Measurements from ENCODE around the gene SETD1A.

SETD1A gene

DNA sequence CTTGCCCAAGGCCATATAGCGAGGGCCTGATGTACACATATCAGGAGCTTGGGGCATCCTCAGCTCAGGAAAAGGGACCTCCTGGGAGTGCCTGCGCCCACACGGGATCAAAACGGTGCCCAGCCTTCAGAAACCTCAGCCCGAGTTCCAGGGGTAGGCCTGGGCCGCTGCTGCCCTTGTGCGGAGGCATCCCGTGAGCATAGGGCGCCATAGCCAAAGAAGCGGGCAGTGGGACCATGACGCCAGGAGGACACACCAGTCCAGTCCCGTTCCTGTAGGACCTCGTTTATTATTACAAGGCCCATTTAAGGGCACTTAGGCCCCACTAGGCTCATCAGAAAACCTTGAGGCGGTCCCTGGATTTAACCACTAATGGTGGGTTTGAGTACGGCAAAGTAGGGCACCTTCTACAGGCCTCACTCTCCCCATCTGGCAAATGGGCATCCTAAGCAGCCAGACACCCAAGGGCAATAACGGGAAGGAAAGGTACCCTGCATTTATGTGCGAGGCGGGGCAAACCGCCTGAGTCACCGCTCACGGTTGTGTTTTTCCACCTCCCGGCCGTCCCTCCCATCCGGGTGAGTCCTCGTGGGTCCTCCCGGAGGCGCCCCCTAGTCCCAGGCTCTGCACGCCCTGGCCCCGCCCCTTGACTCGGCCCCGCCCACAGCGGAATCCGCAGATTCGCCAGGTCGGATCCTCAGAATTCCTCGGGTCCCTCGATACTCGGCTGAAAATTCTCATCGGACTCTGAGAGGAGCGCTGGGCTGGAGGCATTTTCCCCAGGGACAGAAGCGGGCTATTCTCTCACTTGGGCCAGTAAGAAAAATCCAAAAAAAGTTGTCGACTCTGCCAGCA lies 726 bp upstream of the SETD1A start:
- DNase-seq: peak; percentile 19

- DNase-seq: no peak
These were observed 873 bp downstream of the SETD1A start for GRCh38 chr16:30958175-30959079.

GRCh38 chr16:30961384-30961783 lies 3.8 kb downstream of the SETD1A start:
- DNase-seq: no peak

DNA sequence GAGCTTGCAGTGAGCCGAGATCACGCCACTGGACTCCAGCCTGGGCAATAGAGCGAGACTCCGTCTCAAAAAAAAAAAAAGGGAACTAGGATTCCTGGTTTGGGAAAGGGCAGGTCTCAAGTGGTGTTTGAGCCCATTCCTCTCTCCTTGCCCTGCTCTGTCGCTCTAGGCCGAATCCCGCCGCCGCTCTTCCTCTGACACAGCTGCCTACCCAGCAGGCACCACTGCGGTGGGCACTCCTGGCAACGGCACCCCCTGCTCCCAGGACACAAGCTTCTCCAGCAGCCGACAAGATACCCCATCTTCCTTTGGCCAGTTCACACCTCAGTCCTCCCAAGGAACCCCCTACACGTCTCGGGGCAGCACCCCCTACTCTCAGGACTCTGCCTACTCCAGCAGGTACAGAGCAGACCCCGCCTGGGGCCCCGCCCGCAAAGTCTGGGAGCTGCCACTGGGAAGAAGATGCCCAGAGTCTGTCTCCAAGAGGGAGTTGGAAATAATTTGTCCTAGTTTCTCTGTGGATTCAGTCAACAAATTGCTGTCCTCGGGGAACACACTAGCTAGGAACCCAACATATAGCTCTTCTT lies 6.5 kb downstream of the SETD1A start:
- DNase-seq: no peak

DNA sequence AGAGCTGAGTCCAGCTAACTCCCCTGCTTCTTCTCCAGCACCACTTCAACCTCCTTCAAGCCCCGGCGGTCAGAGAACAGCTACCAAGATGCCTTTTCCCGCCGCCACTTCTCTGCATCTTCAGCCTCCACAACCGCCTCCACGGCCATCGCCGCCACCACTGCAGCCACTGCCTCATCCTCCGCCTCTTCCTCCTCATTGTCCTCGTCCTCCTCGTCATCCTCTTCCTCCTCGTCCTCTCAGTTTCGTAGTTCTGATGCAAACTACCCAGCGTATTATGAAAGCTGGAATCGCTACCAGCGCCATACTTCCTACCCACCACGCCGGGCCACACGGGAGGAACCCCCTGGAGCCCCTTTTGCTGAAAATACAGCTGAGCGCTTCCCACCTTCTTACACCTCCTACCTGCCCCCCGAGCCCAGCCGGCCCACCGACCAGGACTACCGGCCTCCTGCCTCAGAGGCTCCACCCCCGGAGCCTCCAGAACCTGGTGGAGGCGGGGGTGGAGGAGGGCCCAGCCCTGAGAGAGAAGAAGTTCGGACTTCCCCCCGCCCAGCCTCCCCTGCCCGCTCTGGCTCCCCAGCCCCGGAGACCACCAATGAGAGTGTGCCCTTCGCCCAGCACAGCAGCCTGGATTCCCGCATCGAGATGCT lies 7.1 kb downstream of the SETD1A start:
- no peak for DNase-seq

DNA sequence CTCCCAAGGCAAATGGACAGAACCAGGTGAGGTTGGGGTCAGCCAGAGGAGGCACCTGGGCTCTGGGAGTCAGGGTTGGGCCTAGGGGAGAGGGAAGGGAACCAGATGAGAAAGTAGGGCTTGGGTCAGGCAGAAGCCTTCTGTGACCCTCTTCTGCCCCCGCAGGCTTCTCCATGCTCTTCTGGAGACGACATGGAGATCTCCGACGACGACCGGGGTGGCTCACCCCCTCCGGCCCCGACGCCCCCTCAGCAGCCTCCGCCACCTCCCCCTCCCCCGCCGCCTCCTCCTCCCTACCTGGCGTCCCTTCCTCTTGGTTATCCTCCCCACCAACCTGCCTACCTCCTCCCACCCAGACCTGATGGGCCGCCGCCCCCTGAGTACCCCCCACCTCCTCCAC lies 7.9 kb downstream of the SETD1A start:
- no peak for DNase-seq

- no peak for DNase-seq
These were observed 8.6 kb downstream of the SETD1A start for GRCh38 chr16:30966033-30966619.

DNA sequence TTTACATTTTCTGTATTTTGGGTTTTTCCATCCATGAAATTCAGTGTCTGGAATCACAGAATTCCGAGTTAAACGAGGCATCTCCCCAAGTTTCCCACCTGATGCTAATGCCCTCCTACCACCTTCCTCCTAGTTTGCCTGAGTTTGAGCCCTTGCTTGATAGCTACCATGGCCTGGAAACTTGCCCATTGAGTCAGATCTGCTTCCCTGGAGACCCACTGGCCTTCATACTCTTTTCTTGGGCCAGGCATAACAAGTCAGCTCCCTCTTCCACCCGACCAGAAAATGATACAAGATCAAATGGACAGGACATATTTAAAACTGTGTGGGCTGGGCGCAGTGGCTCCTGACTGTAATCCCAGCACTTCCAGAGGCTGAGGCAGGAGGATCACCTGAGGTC lies 10.2 kb downstream of the SETD1A start:
- DNase-seq: no peak

DNA sequence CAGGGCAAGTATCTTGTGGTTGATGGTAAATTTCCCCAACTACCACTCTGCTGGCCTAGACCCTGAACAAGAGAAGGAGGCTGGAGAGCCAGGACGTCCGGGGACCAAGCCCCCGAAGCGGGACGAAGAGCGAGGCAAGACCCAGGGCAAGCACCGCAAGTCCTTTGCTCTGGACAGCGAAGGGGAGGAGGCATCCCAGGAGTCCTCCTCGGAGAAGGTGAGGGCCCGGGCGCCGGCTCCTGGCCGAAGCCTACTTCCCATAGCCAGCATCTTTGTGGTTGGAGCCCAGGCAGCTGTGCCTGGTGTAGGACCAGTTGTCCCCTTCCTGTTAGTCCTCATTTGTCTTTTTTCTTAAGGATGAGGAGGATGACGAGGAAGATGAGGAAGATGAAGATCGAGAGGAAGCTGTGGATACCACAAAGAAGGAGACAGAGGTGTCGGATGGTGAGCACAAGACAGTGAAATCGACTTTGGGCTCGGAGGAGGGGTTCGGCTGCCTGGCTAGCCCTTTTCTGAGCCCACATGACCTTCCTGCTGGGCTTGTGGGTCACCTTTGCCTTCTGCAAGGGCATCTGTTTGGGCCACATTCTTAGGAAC lies 11.8 kb downstream of the SETD1A start:
- no peak for DNase-seq

- no peak for DNase-seq
These were observed 13.7 kb downstream of the SETD1A start for GRCh38 chr16:30971298-30971697.

- no peak for DNase-seq
These were observed 15.3 kb downstream of the SETD1A start for GRCh38 chr16:30972872-30973271.

- DNase-seq: no peak
These were observed 16.8 kb downstream of the SETD1A start for GRCh38 chr16:30974348-30974747.

DNA sequence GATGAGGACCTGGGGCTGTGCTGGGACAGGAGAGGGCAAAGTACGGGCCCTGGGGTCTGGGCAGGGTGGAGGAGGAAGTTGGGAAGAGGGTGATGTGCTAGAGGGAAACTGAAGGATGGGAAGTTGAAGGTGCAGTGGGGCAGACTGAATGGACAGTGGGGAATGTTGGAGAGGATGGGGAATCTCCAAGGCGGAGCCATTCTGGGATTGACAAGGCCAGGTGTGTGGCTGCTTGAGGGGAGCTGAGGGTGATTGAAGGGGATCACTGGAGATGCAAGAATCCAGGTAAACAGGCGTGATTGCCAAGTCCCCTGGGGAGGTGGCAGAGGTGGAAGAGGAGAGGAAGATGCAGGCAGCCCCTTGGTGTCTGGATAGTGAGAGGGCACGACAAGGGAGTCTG lies 18.9 kb downstream of the SETD1A start:
- no peak for DNase-seq

DNA sequence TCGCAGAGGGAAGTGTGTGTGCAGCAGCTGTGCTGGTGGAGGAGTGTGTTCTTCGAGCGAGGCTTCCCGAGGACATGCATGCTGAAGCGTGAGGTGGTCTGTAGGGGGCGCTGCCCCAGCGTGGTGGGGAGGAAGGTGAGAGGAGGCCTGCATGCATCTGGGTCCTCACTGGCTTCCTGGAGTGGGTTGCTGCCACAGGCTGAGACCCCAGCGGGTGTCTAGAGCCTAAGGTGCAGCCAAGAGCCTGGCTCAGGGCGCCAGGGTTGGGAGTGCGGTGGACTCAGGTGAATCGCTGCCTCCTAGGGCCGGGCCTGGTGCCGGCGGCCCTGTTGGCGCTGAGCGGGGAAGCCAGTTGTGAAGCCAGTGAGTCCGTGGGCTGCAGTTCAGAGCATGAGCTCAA lies 19.9 kb downstream of the SETD1A start:
- no peak for DNase-seq

GRCh38 chr16:30979170-30980022 lies 21.8 kb downstream of the SETD1A start:
- no peak for DNase-seq

- DNase-seq: no peak
These were observed 22.4 kb downstream of the SETD1A start for GRCh38 chr16:30980023-30980371.

- DNase-seq: no peak
These were observed 22.9 kb downstream of the SETD1A start for GRCh38 chr16:30980434-30980833.

GRCh38 chr16:30980959-30981358 lies 23.4 kb downstream of the SETD1A start:
- DNase-seq: no peak

- no peak for DNase-seq
These were observed 25.2 kb downstream of the SETD1A start for GRCh38 chr16:30982548-30983288.

- DNase-seq: no peak
These were observed 25.8 kb downstream of the SETD1A start for GRCh38 chr16:30983289-30983889.
